AML-193 (cell line): ENCODE measurements around the gene ANO2.

ENCODE experiments used
- DNase-seq, 2 experiments: peaks; one replicate each; lab custom pipeline; 2025; lab: John Stamatoyannopoulos, UW

ANO2 gene

DNA sequence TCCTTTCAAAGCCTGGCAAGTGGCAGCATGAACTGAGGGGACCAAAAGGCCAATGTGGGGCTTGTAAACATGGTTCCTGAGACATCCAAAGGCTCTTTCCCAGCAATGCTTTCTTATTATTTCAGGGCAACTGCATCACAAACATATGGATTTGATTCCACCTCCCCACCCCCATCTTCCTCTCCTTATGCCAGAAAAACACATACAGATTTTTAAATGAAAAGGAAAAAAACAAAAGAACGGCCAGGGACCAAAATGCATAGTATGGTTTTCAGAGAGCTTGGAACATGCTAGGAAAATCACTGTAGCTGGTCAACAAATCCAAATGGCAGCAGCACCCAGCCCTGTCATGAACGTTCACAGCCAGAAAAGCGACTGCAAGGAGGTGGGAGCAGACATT, 167.6 kb downstream of the ANO2 start:
- DNase-seq = no peak

DNA sequence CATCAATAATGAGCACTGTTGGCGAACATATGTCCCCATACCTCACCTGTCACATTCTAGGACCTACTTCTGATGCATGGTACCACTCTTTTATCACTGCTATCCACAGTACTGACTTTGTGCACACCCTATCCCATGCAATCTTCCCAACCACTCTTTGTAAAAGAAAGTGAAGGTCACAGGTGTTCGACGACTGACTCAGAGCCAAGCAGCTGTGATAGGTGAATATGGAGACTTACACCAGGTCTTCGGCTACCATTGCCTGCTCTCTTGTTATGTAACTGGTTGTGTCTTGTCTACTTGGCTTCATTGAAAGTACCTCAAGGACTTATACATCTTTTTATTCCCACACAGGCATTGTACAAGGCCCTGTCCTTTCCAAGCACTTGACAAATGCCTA, 169.0 kb downstream of the ANO2 start:
- DNase-seq = no peak

DNA sequence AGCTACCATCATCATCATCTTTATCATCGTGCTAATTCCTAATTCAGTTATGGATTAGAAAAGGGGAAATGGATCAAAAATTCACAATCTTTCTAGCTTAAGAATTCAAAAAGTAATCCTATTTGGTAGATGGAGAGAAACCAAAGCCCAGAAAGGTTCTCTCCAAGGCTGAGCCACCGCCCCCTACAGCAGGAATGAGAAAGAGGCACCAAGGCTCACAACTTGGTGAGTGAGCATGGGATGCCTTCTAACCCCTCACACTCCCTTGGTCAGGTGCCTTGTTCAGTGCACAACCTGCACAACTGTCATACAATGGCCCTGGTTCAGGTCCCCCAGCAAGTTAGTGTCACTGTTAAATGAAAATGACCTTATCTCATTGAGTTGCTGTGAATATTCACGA, 171.5 kb downstream of the ANO2 start:
- no peak for DNase-seq

DNA sequence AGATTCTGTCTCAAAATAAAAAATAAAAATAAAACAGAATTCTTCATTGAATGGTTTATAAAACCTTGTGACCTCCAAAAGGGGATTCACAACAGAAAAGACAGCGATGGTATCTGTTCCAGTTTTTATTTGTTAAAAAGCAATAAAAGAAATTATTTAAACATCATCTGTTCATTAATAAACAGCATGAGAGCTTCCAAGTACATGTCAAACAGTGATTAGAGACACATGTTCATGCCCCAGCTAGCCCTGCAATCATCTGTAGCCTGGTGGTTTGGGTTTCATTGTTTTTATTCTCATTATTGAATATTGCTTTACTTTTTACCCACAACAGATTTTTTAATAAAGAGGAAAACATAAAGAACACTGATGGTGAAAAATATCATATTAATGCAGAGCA, 173.3 kb downstream of the ANO2 start:
- no peak for DNase-seq

DNA sequence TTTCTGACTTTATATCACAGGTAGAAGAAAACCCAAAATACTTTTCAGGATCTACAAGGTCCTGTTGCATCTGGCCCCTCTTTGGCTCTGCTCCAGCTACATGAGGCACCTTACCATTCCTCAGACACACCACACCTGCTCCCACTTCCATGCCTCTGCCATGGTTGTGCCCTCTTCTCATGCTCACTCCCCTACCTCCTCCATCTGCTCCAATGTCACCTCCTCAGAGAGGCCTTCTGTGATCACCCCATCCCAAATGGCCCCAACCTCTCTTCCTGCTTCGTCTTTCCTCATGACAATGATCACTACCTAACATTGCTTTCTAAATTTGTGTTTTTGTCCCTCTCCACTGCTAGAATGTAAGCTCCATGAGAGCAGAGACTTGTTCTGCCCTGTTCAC, 174.3 kb downstream of the ANO2 start:
- no peak for DNase-seq

DNA sequence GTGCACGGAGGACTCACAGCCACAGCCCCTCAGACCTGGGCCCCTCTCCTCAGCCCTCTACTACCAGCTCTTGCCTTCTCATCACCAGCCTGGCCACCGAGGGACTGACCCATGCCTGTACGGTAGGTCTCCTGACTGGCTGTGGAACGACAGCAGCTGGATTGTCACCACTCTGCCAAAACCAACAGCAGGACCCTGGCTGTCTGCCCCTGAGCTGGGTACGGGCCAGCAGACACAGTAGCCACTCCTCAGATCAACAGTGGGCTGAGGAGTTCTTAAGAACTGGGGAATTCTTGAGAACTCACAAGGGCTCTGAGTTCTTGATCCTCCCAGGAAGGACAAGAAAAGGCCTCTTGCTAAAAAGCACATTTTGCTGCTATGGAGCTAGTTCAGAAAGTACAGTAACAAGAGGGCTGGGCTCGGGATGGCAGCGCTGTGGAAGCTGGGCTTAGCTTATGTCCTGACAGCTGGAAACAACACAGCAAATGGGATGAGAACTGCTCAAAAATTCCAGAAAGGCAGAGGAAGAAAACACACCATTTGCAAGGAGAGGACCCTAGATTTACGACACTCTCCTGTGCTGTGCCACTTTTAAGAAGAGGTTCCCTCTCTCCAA, 176.4 kb downstream of the ANO2 start:
- DNase-seq = no peak

DNA sequence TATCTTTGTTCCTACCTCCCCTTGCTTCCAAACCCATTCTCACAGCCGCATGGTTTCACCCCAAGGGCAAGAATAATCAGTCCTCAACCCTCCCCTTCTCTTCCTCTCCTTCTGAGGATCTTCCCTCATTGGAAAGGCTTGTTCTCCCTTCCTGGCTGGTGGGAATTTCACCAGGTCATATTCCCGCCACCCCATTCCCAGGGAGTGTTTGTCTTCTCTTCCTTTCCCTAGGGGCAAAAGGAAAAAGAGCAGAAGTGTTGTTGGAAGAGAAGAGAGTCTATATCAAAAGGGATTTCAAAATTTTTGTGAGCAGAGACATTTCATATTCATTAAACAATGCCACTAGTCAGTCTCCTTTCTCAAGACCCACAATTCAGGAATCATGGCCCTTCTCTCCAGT, 176.9 kb downstream of the ANO2 start:
- DNase-seq = no peak

DNA sequence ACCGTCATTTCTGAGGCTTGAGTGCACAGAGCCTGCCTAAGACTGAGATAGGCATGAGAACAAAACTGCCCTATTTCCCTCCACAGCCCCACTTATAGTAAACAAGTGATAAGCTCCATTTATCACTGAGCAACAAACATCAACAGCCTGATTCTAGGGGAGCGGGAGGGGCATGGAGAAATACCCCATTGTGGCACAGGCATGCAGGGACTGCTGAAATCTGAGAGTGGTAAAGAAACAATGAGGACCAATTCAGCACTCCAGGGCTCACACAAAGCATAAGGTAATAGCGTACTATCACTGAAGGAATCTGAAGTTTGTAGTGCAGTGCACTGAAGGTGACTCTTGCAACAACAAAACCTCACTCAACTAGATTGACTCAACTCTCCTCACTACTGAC, 186.7 kb downstream of the ANO2 start:
- no peak for DNase-seq

DNA sequence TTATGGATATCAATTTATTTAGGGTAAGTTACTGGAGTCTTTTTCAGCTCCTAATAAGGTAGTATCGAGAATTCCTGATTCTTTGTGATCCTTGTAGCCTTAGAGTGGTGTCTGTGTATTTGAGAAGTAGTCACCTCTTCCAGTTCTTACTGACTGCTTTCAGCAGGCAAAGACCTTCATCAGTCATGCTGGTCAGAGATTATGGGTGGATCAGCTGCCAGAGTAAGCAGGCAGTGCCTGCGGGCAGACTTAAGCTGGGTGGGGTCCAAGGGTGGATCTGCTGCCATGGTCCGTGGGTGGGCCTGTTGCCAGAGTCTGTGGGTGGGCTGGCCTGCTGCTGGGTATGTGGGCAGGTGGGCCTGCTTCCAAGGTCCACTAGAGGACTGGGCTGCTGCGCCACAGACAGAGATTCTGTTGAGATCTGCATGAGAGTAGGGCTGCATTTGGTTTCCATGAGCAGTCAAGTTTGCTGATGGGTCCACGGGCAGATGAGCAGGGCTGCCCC, 188.7 kb downstream of the ANO2 start:
- DNase-seq = no peak

DNA sequence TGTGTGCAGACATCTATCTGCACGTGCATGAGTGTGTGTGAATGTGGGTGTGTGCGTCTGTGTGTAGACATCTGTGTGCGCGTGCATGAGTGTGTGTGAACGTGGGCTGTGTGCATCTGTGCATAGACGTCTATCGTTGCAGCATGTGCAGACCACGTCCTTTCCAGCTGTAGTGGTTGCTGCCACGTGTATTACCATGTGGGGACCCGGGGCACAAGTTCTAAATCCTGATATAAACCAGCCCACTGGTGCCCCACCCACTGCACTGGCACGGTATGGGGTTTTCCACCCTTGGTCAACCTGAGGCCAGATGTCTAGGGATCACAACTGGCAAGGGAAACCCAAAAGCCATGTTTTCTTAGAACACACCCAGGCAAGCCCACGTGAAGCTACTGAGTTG, 197.0 kb downstream of the ANO2 start:
- no peak for DNase-seq

DNA sequence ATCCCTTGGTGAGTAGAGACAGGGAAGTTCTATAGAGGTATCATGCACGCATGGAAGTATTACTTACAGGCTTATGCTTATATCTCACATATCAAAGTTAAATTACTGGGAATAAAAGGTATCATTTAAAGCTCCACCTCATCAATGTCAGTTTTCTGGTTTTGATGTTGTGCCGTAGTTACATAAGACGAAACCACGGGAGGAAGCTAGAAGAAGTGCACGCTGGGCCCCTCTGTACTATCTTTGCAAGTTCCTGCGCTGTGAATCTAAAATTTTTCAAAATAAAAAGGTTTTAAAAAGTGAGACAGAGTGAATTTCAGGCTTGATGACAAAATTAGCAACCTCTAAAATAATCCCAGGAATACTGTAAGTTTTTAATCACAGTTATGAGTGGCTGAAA, 198.1 kb downstream of the ANO2 start:
- no peak for DNase-seq

DNA sequence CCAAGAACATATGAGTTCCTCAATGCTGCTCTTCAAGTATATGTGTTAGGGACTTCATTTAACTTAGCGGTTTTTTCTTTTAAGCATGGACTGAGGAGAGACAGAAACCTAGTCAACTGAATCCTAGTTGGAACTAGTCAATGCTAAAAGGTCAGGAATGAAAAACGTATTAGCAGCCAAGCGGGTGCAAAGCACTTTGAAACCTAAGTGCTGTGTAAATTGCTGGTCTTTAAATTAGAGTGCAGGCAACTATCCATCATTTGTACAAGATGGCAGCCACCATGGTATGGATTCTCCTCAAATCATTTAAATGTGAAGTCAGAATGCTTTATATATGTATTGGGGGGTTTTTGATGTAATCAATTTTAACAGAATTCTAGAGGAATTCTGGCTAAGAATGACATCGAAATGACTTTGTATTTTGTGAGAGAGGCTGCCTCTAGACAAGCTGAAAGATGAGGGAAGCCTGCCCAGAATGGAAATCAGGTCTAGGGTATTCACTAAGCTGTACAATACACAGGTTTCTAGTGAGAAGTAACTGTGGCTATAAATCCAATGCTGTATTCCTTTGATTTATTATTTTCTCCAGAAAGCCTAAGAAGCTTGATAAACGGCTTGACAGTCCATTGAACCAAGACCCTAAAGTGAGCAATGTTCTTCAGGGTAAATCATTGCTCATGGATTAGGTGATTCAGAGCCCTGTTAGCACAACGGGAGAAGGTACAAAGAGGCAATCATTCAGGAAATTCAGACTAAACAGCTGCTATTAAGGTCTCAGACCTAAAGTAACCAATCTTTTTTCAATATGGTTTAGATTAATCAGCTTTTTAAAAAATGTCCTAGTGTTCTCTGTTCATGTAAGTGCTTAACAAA, 198.8 kb downstream of the ANO2 start:
- no peak for DNase-seq

DNA sequence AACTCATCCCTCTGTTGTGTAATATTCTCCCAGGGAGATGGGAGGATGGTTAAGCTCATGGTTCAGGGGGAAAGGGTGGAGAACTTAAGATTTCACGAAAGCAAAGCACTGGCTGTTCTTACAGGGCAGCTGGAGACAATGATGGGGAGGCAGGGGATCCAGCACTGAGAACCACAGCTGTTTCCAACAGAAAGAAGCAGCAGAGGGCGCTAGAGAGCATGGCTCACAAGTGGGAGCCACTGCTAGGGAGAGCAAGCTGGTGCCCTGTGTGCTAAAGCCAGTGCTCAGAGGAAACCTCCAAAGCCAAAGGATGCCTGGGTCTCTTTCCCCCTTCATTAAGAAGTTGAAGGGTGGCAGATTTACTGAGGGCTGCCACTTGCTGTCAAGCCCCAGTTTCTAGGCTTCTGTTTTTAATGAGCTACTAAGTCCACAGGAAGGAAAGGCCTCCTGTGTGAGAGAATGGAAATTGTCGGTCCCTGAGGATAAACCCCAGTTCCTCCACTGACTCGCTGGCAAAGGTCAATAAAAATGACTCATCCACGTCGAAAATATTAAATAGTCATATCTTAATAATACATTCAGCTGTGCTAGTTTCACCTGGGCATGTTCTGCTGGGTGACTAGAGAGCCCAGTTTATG, 199.7 kb downstream of the ANO2 start:
- DNase-seq = peak; percentile 36 to 53

DNA sequence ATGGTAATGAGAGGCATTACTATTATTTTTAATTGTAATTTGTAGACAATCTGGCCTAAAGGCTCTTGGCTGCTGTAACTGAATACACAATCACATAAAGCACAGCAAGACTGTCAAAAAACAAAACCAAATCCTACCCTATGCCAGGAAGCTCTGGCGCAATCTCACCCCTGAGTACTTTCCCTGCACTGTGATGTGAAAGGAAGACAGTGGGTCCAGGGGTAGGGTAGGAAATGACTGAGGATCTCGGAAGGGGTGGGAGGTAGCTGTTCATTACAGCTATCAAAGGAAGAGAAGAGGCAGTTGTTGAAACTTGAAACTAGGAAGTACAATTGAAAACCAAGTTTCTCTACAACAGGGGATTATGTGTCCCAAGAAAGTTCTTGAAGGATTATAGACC, 202.8 kb downstream of the ANO2 start:
- no peak for DNase-seq

DNA sequence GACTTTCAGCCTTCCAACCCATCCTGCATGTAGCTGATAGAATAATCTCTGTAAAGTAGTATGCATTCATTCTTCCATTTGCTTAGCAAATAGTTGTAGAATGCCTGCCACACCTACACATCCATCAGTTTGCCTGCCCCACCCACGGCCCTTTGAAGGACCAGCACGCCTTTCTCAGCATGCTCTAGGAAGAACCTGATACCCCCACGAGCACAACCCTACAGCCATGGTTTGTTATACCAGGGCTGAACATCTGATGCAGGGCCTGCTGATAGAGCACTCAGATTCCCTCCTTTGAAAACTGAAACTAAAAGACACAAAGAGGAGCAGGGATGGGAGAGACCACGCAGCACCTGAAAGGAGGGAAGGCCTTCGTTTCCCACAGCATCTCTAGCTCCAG, 205.1 kb downstream of the ANO2 start:
- no peak for DNase-seq

DNA sequence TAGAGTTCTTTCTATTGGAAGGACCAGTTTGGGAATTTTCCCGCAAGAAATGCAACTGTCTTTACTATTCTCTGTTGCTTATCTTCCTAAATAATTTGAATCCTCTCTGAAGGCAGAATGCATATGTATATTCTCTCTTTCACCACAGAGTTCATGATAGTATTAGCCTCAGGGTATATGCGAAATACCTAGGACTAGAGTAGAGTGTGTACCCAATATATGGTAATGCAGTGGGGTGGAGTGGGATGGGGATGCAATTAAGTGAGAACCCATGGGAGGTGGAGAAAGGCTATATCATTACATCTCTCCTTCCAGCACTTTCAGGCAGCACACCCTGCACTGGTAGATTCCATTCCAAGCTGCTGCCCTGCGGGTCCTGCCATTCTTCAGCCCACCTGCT, 207.3 kb downstream of the ANO2 start:
- DNase-seq = no peak

DNA sequence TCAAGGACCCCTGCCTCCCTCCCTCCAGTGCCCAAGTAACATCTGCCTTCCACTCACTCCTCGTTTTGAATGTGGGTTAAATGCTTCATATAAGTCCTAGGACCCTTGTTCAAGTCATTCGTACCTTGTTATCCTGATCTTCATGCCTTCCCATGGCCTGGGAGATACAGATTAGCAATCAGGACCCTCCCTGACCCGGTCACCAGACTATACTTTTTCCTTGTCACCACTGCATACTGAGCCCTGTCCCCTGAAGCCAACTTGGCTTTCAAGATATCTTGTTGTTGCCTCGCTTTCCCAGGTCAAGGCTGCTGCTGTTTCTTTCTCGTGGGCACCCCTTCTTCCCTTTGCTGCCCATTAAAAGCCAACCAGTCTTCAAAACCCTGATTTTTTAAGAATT, 208.5 kb downstream of the ANO2 start:
- no peak for DNase-seq

DNA sequence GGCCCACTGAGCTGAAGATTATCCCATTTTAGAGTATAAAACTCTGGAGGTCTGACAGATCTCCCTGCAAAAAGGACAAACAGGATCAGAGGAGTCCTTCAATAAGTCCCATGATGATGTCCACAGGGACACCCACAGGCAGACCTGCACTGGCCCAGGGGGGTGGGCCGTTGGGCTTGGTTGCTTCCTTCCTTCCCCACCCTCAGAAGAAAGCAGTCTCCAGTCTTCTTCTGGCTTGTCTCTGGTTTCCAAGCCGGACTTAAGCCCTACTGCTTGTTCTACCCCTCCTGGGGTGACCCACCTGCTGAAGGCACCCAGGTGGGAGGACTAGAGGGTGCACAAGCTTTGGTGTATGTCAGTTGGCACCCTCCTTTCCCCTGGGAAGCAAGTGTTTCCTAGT, 209.0 kb downstream of the ANO2 start:
- DNase-seq = no peak

DNA sequence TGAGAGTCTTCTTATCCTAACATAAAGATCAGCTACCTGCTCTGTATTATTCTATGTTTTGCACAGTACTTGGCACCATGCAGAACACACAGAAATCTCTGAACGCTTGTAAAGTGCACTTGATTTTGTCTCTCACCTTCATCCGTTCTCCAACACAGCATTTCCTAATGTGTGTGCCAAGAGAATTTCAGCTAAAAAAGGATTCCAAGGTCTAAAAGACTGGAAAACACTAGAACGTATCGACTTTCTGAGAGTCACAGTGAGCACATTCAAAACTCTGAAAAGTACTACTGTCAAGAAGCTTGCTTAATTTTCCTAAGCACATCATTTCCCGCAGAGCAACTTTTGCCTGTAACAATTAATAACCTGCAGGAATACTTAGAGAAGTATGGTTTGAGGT, 211.1 kb downstream of the ANO2 start:
- DNase-seq = no peak

DNA sequence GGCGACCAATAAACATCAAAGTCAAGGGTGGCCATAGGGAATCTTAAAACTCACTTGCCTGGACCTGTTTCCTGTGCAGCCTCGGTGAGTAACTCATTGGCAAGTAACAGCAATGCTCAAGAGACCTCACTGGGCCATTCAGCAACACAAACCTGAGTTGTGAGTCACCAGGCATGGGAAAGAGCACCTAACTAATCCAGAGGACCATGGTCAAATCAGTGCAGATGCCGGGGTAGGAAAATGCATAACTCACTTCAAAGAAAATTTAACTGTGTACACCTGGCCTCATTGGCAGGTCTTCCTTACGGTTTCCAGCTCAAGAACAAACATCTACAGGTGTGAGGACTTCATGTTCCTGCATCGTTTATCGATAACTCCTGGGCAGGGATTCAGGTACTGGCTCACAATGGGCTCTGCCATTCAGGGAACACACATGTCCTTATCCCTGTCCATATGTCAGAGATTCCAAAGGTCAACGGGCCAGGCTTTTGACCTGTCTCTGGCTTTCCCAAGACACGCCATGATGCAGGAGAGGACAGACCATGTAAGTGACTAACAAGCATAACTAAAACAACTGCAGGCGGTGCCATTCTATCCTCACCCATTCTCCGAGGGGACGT, 211.8 kb downstream of the ANO2 start:
- DNase-seq = no peak

DNA sequence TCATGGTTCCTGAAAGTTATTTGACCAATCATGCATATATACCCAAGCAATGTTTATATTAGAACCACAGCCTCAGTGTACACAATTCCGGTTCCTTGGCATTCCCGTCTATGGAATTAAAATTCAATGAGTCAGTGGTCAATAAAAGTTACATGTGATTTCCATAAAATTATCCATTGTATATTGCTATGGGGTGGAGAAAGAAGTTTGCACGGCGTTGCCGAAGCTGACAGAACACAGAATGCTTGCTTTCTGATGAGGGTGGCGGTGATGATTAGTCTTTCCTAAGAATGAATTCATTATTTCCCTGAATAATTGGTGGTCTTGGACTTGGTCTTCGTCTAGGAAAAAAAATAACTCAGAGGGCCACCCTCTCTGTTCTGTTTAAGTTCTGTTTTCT, 214.1 kb downstream of the ANO2 start:
- DNase-seq = no peak

DNA sequence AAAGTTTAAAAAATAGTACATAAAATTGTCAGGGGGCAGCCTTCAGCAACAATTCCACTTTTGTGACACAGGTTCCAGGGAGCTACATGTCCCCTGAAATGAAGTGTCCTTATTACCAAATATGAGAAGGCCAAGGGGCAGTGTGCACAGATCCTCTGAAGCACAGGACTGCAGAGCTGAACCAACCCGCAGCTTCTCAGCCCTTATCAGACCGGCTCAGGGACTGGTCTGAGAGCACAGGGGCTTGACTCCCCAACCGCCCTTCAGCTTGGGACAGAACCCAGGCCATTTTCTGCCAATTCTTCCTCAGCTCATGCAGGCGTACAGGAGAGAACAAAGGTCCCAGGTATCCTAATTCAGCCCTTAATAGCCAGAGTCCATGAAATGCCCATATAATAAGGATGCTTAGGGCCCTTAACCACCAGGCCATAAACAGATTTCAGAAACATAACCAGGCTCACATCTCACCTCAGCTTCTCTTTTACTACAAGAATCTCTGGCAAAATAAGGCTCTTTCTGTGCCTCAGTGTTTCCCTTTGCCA, 221.3 kb downstream of the ANO2 start:
- no peak for DNase-seq
